Calu3 (cell line): Measurements from ENCODE around the gene OS9. TPM values are rescaled to one million over a fixed set of nuclear protein-coding genes. Genes with fewer than 3 reads are reported as not detected.

Source experiments
- BruUV-seq: library from RNA; stranded (reverse); fragments of 400-500 nt; replicated peaks from 2 replicates; lab custom pipeline; 2021; lab: Mats Ljungman, UMichigan
- CTCF ChIA-PET: fragments of 300-600 bp; sonication (Branson Sonifier 250); formaldehyde crosslinking; loops from one replicate; lab custom pipeline; 2022; ENCODE audit warnings: antibody characterized with exemption; lab: Charles Lee
- DNase-seq: peaks from one replicate; pipeline ENCODE4 v3.0.0; 2022
- H3K27ac Mint-ChIP-seq: one replicate; pipeline ENCODE4 v1.8.0; 2022; ENCODE audit warnings: mixed read lengths; ENCODE audit not compliant: unreplicated experiment
- H3K27me3 Mint-ChIP-seq: one replicate; pipeline ENCODE4 v1.8.0; 2022; ENCODE audit warnings: mixed read lengths; ENCODE audit not compliant: unreplicated experiment
- H3K36me3 Mint-ChIP-seq: one replicate; pipeline ENCODE4 v1.8.0; 2022; ENCODE audit warnings: mild to moderate bottlenecking, moderate library complexity, mixed read lengths; ENCODE audit not compliant: insufficient read depth, unreplicated experiment
- H3K4me1 Mint-ChIP-seq: one replicate; pipeline ENCODE4 v1.8.0; 2022; ENCODE audit warnings: mild to moderate bottlenecking, low read depth, mixed read lengths; ENCODE audit not compliant: unreplicated experiment
- H3K4me3 Mint-ChIP-seq: one replicate; pipeline ENCODE4 v1.8.0; 2022; ENCODE audit warnings: mild to moderate bottlenecking, low read depth, moderate library complexity, mixed read lengths; ENCODE audit not compliant: unreplicated experiment
- H3K9me3 Mint-ChIP-seq: one replicate; pipeline ENCODE4 v1.8.0; 2022; ENCODE audit warnings: low read depth, mixed read lengths; ENCODE audit not compliant: unreplicated experiment
- CTCF ChIP-seq: fragments of 200-600 bp; IDR thresholded peaks from one replicate; pipeline ENCODE4 v1.8.0; 2022; ENCODE audit warnings: antibody characterized with exemption; ENCODE audit not compliant: unreplicated experiment
- intact Hi-C: fragments of 100-400 bp; cut with micrococcal nuclease; formaldehyde crosslinking; loops from one replicate; pipeline ENCODE4 v1.10.0; 2022; ENCODE audit not compliant: unreplicated experiment
- total RNA-seq: library from RNA; stranded (reverse); gene quantifications from 2 replicates; pipeline ENCODE4 v1.2.3, GENCODE V29; 2022

Gene OS9
- total RNA-seq, 1 experiment from 2014 or later, result 221 TPM

GRCh38 chr12:57739914-57740538 is 46.1 kb downstream of the OS9 start:
- Mint-ChIP-seq H3K9me3 (no peaks in the 10 kb centered on the region), H3K36me3 (peaks cover 11% of the 10 kb centered on the region), H3K27me3 (peaks cover 67% of the 10 kb centered on the region), H3K27ac (no peak overlapping the region), H3K4me1 (peaks cover 41% of the 10 kb centered on the region), H3K4me3 (no peak overlapping the region)
- CTCF ChIA-PET, result interaction anchor here (0.9 kb wide), 1 partner anchor 9 kb away, joined by 3 read pairs; no protein-coding TSS in a partner anchor
- no TSS peak for BruUV-seq
- no peak for TF ChIP-seq CTCF
- DNase-seq, result no peak
- intact Hi-C loops, result no loop called here

- Mint-ChIP-seq H3K27ac (no peak overlapping the region), H3K4me1 (peaks cover 42% of the 10 kb centered on the region), H3K27me3 (peaks cover 59% of the 10 kb centered on the region), H3K36me3 (peaks cover 19% of the 10 kb centered on the region), H3K4me3 (no peak overlapping the region), H3K9me3 (no peaks in the 10 kb centered on the region)
- BruUV-seq, result no TSS peak
- no peak for TF ChIP-seq CTCF
- no peak for DNase-seq
- intact Hi-C loops, result no loop called here
- CTCF ChIA-PET, result interaction anchor here (0.9 kb wide), 1 partner anchor 9 kb away, joined by 3 read pairs; no protein-coding TSS in a partner anchor
Measured at GRCh38 chr12:57740656-57741412, 46.9 kb downstream of the OS9 start.

- BruUV-seq, result no TSS peak
- Mint-ChIP-seq H3K27ac (no peak overlapping the region), H3K27me3 (peaks cover 53% of the 10 kb centered on the region), H3K9me3 (no peaks in the 10 kb centered on the region), H3K4me1 (peaks cover 43% of the 10 kb centered on the region), H3K4me3 (no peak overlapping the region), H3K36me3 (peaks cover 25% of the 10 kb centered on the region)
- CTCF ChIA-PET, result no interaction called here
- TF ChIP-seq CTCF, result no peak
- no peak for DNase-seq
- intact Hi-C loops, result no loop called here
Measured at GRCh38 chr12:57741413-57741789, 47.5 kb downstream of the OS9 start.

GRCh38 chr12:57741844-57742738 is 48.2 kb downstream of the OS9 start:
- H3K27ac Mint-ChIP-seq, result no peak overlapping the region

More at GRCh38 chr12:57741844-57742738, 48.2 kb downstream of the OS9 start:
- no peak for DNase-seq
- intact Hi-C loops, result no loop called here
- no TSS peak for BruUV-seq
- H3K4me3 Mint-ChIP-seq, result no peak overlapping the region
- no peaks in the 10 kb centered on the region for H3K9me3 Mint-ChIP-seq
- CTCF ChIA-PET, result interaction anchor here (0.6 kb wide), 1 partner anchor 19 kb away, joined by 3 read pairs; no protein-coding TSS in a partner anchor
- TF ChIP-seq CTCF, result no peak
- H3K36me3 Mint-ChIP-seq, result peaks cover 32% of the 10 kb centered on the region
- H3K27me3 Mint-ChIP-seq, result peaks cover 46% of the 10 kb centered on the region
- peaks cover 41% of the 10 kb centered on the region for H3K4me1 Mint-ChIP-seq
